Ectodermal cell (in vitro differentiated cells): ENCODE measurements around the gene MAJIN.

Source experiments
- H3K27ac ChIP-seq: 2 replicates; pipeline ENCODE4 v1.7.0; 2013; ENCODE audit warnings: mild to moderate bottlenecking, low read depth, low read length; ENCODE audit not compliant: insufficient read depth, poor library complexity, severe bottlenecking
- H3K27me3 ChIP-seq: 2 replicates; pipeline ENCODE4 v1.7.0; 2013; ENCODE audit warnings: mild to moderate bottlenecking, low read length; ENCODE audit not compliant: insufficient read depth, control insufficient read depth, poor library complexity, severe bottlenecking
- H3K36me3 ChIP-seq: one replicate; pipeline ENCODE4 v1.7.0; 2013; ENCODE audit warnings: low read length; ENCODE audit not compliant: control insufficient read depth, insufficient read depth
- H3K4me1 ChIP-seq: one replicate; pipeline ENCODE4 v1.7.0; 2013; ENCODE audit warnings: low read length; ENCODE audit not compliant: control insufficient read depth, insufficient read depth
- H3K4me3 ChIP-seq: 2 replicates; pipeline ENCODE4 v1.7.0; 2013; ENCODE audit warnings: low read depth, low read length, control low read depth; ENCODE audit not compliant: insufficient read depth
- H3K9me3 ChIP-seq: 2 replicates; pipeline ENCODE4 v1.7.0; 2013; ENCODE audit warnings: mild to moderate bottlenecking, low read length, moderate library complexity; ENCODE audit not compliant: control insufficient read depth
- WGBS, 2 experiments: methylation state at CpG; one replicate each; pipeline ENCODE4 v1.1.7; 2013; ENCODE audit warnings: missing lambda C conversion rate in 2 of 2; 5-methylcytosine and 5-hydroxymethylcytosine counted together

Gene MAJIN

GRCh38 chr11:64915376-64915887 is 56.5 kb downstream of the MAJIN start:
- peaks cover 13% of the 10 kb centered on the region for H3K4me1 ChIP-seq
- no peak overlapping the region for H3K4me3 ChIP-seq
- no peak overlapping the region for H3K27ac ChIP-seq
- WGBS, 2 experiments, result 82 to 85% methylated on average over 7 of the region's 7 CpGs
- peaks cover 1% of the 10 kb centered on the region for H3K36me3 ChIP-seq
- H3K27me3 ChIP-seq, result no peaks in the 10 kb centered on the region
- no peaks in the 10 kb centered on the region for H3K9me3 ChIP-seq

GRCh38 chr11:64914123-64914522 is 57.8 kb downstream of the MAJIN start:
- Histone ChIP-seq H3K27ac (no peak overlapping the region), H3K4me1 (peaks cover 13% of the 10 kb centered on the region), H3K36me3 (peaks cover 6% of the 10 kb centered on the region), H3K9me3 (no peaks in the 10 kb centered on the region), H3K27me3 (no peaks in the 10 kb centered on the region), H3K4me3 (no peak overlapping the region)
- WGBS, 2 experiments, result 96% methylated on average over 17 of the region's 17 CpGs

GRCh38 chr11:64913171-64913727 is 58.7 kb downstream of the MAJIN start:
- H3K36me3 ChIP-seq, result peaks cover 6% of the 10 kb centered on the region

GRCh38 chr11:64911689-64912088 is 60.2 kb downstream of the MAJIN start:
- Histone ChIP-seq H3K4me1 (peaks cover 13% of the 10 kb centered on the region), H3K27ac (no peak overlapping the region), H3K36me3 (peaks cover 8% of the 10 kb centered on the region), H3K9me3 (no peaks in the 10 kb centered on the region), H3K4me3 (no peak overlapping the region), H3K27me3 (no peaks in the 10 kb centered on the region)
- WGBS, 2 experiments, result 91% methylated on average over 9 of the region's 9 CpGs

More at GRCh38 chr11:64913171-64913727, 58.7 kb downstream of the MAJIN start:
- Histone ChIP-seq H3K27ac (no peak overlapping the region), H3K4me1 (peaks cover 13% of the 10 kb centered on the region), H3K4me3 (no peak overlapping the region), H3K9me3 (no peaks in the 10 kb centered on the region), H3K27me3 (no peaks in the 10 kb centered on the region)
- 88 to 91% methylated on average over 18 of the region's 18 CpGs for WGBS, 2 experiments

- no peak overlapping the region for H3K27ac ChIP-seq
- peaks cover 10% of the 10 kb centered on the region for H3K4me1 ChIP-seq
- 90 to 94% methylated on average over 7 of the region's 7 CpGs for WGBS, 2 experiments
- no peaks in the 10 kb centered on the region for H3K27me3 ChIP-seq
- H3K9me3 ChIP-seq, result no peaks in the 10 kb centered on the region
- H3K36me3 ChIP-seq, result peaks cover 9% of the 10 kb centered on the region
- H3K4me3 ChIP-seq, result no peak overlapping the region
These were observed 60.8 kb downstream of the MAJIN start for GRCh38 chr11:64911142-64911541.

- Histone ChIP-seq H3K4me3 (no peak overlapping the region), H3K9me3 (no peaks in the 10 kb centered on the region), H3K27ac (no peak overlapping the region), H3K4me1 (peaks cover 4% of the 10 kb centered on the region), H3K27me3 (no peaks in the 10 kb centered on the region), H3K36me3 (peaks cover 9% of the 10 kb centered on the region)
- whole genome bisulfite sequencing, 2 experiments, result 95 to 96% methylated on average over 27 of the region's 27 CpGs
These were observed 61.3 kb downstream of the MAJIN start for GRCh38 chr11:64910451-64911093.

GRCh38 chr11:64909653-64910343 is 62.1 kb downstream of the MAJIN start:
- H3K4me1 ChIP-seq, result no peaks in the 10 kb centered on the region
- no peaks in the 10 kb centered on the region for H3K9me3 ChIP-seq
- no peak overlapping the region for H3K27ac ChIP-seq
- H3K36me3 ChIP-seq, result peaks cover 9% of the 10 kb centered on the region
- no peaks in the 10 kb centered on the region for H3K27me3 ChIP-seq
- WGBS, 2 experiments, result 93 to 94% methylated on average over 39 of the region's 39 CpGs
- H3K4me3 ChIP-seq, result no peak overlapping the region

- WGBS, 2 experiments, result 94% methylated on average over 11 of the region's 11 CpGs
- no peaks in the 10 kb centered on the region for H3K9me3 ChIP-seq
- no peak overlapping the region for H3K27ac ChIP-seq
- H3K4me3 ChIP-seq, result no peak overlapping the region
- no peaks in the 10 kb centered on the region for H3K27me3 ChIP-seq
- no peaks in the 10 kb centered on the region for H3K4me1 ChIP-seq
- H3K36me3 ChIP-seq, result peaks cover 9% of the 10 kb centered on the region
These were observed 63.1 kb downstream of the MAJIN start for GRCh38 chr11:64908766-64909165.

- H3K27ac ChIP-seq, result no peak overlapping the region
- H3K9me3 ChIP-seq, result no peaks in the 10 kb centered on the region
- 94 to 96% methylated on average over 13 of the region's 13 CpGs for WGBS, 2 experiments
- no peak overlapping the region for H3K4me3 ChIP-seq
- no peaks in the 10 kb centered on the region for H3K27me3 ChIP-seq
- H3K4me1 ChIP-seq, result no peaks in the 10 kb centered on the region
- peaks cover 9% of the 10 kb centered on the region for H3K36me3 ChIP-seq
These were observed 65.6 kb downstream of the MAJIN start for GRCh38 chr11:64906314-64906635.

GRCh38 chr11:64905516-64906313 is 66.2 kb downstream of the MAJIN start:
- Histone ChIP-seq H3K4me1 (no peaks in the 10 kb centered on the region), H3K4me3 (no peak overlapping the region), H3K9me3 (no peaks in the 10 kb centered on the region), H3K27me3 (no peaks in the 10 kb centered on the region), H3K36me3 (peaks cover 9% of the 10 kb centered on the region), H3K27ac (no peak overlapping the region)
- 96 to 97% methylated on average over 25 of the region's 25 CpGs for WGBS, 2 experiments
